ENCODE measurements around the gene MAML3. TPM values are rescaled to one million over a fixed set of nuclear protein-coding genes. Genes with fewer than 3 reads are reported as not detected.

MAML3 gene
- total RNA-seq, 1 donor from 2014 or later = 8.1 TPM

DNA sequence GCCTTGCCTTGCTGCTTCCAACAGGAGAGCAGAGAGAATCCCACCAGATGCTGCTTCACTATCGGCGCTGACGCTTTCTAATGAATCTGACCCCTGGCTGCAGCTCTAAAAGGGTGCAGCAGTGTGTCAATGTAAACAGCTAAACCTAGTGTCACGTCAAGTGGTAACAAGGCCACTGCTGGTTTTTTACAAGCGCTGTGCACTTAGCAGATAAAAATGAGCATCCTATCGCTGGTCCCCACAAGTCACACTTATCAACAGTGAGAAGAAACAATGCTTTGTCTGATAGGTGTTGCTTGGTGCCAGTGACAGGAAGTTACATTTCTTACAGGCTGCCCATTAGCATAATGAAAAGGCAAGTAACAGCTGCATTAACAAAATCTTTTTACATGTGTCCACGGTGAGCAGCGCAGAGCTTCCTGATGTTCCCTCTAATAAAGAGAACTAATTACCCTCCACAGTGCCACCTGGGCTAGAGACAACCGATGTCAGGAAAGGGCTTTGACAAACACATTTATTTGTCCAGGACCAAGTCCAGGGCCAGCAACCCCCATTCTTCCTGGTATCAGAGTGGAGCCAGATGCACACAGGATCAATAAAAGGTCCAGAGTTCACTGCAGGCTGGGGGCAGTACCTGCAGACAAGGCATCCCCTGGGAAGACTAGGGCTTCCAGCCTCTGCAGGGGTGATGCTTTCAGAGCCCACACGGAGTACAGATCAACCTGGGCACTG lies 312.4 kb downstream of the MAML3 start:
- no peak for FAIRE-seq
- H3K27me3 ChIP-seq (ENCODE audit: insufficient read depth, low read length) = no peaks in the 10 kb centered on the region
- H3K27ac ChIP-seq (ENCODE audit: low read depth, low read length) = no peak overlapping the region
- no peaks in the 10 kb centered on the region for H3K9me3 ChIP-seq (ENCODE audit: insufficient read depth, low read depth, low read length)
- no peak overlapping the region for H3K27ac Mint-ChIP-seq (ENCODE audit: unreplicated experiment)
- H3K4me1 Mint-ChIP-seq (ENCODE audit: low read depth, unreplicated experiment) = no peaks in the 10 kb centered on the region
- no peaks in the 10 kb centered on the region for H3K79me2 ChIP-seq (ENCODE audit: insufficient read depth, low read length)
- no peak for DNase-seq (ENCODE audit: low read depth)
- no peak overlapping the region for H3K4me3 Mint-ChIP-seq (ENCODE audit: unreplicated experiment)
- H3K9me3 Mint-ChIP-seq (ENCODE audit: unreplicated experiment) = no peaks in the 10 kb centered on the region
- TF ChIP-seq, protein P1, sequence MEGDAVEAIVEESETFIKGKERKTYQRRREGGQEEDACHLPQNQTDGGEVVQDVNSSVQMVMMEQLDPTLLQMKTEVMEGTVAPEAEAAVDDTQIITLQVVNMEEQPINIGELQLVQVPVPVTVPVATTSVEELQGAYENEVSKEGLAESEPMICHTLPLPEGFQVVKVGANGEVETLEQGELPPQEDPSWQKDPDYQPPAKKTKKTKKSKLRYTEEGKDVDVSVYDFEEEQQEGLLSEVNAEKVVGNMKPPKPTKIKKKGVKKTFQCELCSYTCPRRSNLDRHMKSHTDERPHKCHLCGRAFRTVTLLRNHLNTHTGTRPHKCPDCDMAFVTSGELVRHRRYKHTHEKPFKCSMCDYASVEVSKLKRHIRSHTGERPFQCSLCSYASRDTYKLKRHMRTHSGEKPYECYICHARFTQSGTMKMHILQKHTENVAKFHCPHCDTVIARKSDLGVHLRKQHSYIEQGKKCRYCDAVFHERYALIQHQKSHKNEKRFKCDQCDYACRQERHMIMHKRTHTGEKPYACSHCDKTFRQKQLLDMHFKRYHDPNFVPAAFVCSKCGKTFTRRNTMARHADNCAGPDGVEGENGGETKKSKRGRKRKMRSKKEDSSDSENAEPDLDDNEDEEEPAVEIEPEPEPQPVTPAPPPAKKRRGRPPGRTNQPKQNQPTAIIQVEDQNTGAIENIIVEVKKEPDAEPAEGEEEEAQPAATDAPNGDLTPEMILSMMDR (IDR thresholded peaks at IDR 0.05; ENCODE audit: insufficient read depth, low read depth, low read length) = no peak
- no peak for TF ChIP-seq EZH2 (IDR thresholded peaks at IDR 0.05; ENCODE audit: insufficient read depth, low read length)
- no peak overlapping the region for H2AFZ ChIP-seq (ENCODE audit: low read depth, low read length)
- H3K36me3 ChIP-seq (ENCODE audit: insufficient read depth, low read length) = no peaks in the 10 kb centered on the region
- H3K36me3 Mint-ChIP-seq (ENCODE audit: low read depth, unreplicated experiment) = no peaks in the 10 kb centered on the region
- H4K20me1 ChIP-seq (ENCODE audit: insufficient read depth, low read length) = no peaks in the 10 kb centered on the region
- H3K27me3 Mint-ChIP-seq (ENCODE audit: low read depth, unreplicated experiment) = no peaks in the 10 kb centered on the region
- no peaks in the 10 kb centered on the region for H3K4me1 ChIP-seq (ENCODE audit: insufficient read depth, low read length)
- no peak overlapping the region for H3K4me2 ChIP-seq (ENCODE audit: low read length)
- no peak overlapping the region for H3K9ac ChIP-seq (ENCODE audit: low read length)
- H3K4me3 ChIP-seq (ENCODE audit: insufficient read depth, low read depth, low read length) = no peak overlapping the region

DNA sequence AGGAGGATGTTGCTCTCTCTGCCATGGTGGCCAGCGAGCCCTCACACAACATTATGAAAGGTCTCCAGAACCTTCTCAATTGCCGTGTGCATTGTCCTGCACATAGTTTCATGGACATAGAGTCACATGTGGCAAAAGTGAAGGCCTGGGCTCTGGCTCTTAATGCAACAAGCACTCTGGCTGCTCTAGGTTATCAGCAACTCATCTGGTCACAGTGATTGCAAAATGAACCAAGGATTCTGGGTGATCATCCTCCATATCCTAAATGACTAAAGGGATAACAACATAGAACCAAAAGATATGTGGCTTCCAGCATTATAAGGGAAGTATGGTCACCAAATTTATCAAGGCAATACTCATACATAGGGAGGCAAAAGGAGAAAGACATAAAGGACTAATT lies 313.2 kb downstream of the MAML3 start:
- H3K4me2 ChIP-seq (ENCODE audit: low read length) = no peak overlapping the region
- H2AFZ ChIP-seq (ENCODE audit: low read depth, low read length) = no peak overlapping the region
- H3K9me3 ChIP-seq (ENCODE audit: insufficient read depth, low read depth, low read length) = no peaks in the 10 kb centered on the region
- no peak overlapping the region for H3K4me3 ChIP-seq (ENCODE audit: insufficient read depth, low read depth, low read length)
- Mint-ChIP-seq H3K36me3 (ENCODE audit: low read depth, unreplicated experiment) (no peaks in the 10 kb centered on the region), H3K9me3 (ENCODE audit: unreplicated experiment) (no peaks in the 10 kb centered on the region), H3K4me3 (ENCODE audit: unreplicated experiment) (no peak overlapping the region), H3K4me1 (ENCODE audit: low read depth, unreplicated experiment) (peaks cover 6% of the 10 kb centered on the region), H3K27ac (ENCODE audit: unreplicated experiment) (no peak overlapping the region), H3K27me3 (ENCODE audit: low read depth, unreplicated experiment) (no peaks in the 10 kb centered on the region)
- H4K20me1 ChIP-seq (ENCODE audit: insufficient read depth, low read length) = no peaks in the 10 kb centered on the region
- DNase-seq (ENCODE audit: low read depth) (no peak), FAIRE-seq (no peak)
- no peak overlapping the region for H3K9ac ChIP-seq (ENCODE audit: low read length)
- H3K27me3 ChIP-seq (ENCODE audit: insufficient read depth, low read length) = no peaks in the 10 kb centered on the region
- no peaks in the 10 kb centered on the region for H3K79me2 ChIP-seq (ENCODE audit: insufficient read depth, low read length)
- no peaks in the 10 kb centered on the region for H3K4me1 ChIP-seq (ENCODE audit: insufficient read depth, low read length)
- H3K36me3 ChIP-seq (ENCODE audit: insufficient read depth, low read length) = no peaks in the 10 kb centered on the region
- no peak overlapping the region for H3K27ac ChIP-seq (ENCODE audit: low read depth, low read length)
- no peak for TF ChIP-seq EZH2 (IDR thresholded peaks at IDR 0.05; ENCODE audit: insufficient read depth, low read length)

DNA sequence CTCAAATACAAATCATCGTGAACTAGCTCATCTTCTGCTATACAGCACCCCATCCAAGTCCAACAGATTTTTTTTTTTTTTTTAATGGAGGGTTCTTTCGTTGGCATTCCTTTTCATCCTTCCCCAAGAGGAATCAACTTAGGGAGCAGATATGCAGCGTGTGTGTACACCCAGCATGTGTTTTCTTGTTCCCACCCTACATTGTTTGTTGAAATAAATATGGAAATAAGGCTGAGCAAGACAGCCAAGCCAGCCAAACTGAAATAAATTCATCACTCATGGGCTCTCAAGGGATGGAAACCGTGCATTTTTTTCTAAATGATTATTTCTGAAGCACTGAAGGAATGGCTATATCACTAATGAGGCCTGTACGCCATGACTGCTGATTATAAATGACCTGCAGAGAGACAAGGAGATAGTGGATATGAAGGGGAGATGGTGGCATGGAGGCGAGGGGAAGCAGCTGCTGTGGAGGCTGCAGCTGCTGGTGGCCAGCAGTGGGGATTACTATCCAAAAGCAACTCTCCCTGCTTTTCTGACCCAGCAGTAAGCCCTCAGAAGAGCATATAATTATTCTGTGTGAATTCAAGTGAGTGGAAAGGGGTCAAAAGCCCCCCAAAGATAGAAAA lies 314.5 kb downstream of the MAML3 start:
- Histone ChIP-seq H4K20me1 (ENCODE audit: insufficient read depth, low read length) (no peaks in the 10 kb centered on the region), H3K4me3 (ENCODE audit: insufficient read depth, low read depth, low read length) (no peak overlapping the region), H3K4me1 (ENCODE audit: insufficient read depth, low read length) (no peaks in the 10 kb centered on the region), H3K4me2 (ENCODE audit: low read length) (no peak overlapping the region), H3K79me2 (ENCODE audit: insufficient read depth, low read length) (no peaks in the 10 kb centered on the region), H3K27me3 (ENCODE audit: insufficient read depth, low read length) (no peaks in the 10 kb centered on the region), H3K36me3 (ENCODE audit: insufficient read depth, low read length) (no peaks in the 10 kb centered on the region), H3K9ac (ENCODE audit: low read length) (no peak overlapping the region), H3K27ac (ENCODE audit: low read depth, low read length) (no peak overlapping the region), H3K9me3 (ENCODE audit: insufficient read depth, low read depth, low read length) (no peaks in the 10 kb centered on the region), H2AFZ (ENCODE audit: low read depth, low read length) (no peak overlapping the region)
- Mint-ChIP-seq H3K36me3 (ENCODE audit: low read depth, unreplicated experiment) (no peaks in the 10 kb centered on the region), H3K27me3 (ENCODE audit: low read depth, unreplicated experiment) (no peaks in the 10 kb centered on the region), H3K9me3 (ENCODE audit: unreplicated experiment) (no peaks in the 10 kb centered on the region), H3K27ac (ENCODE audit: unreplicated experiment) (no peak overlapping the region), H3K4me3 (ENCODE audit: unreplicated experiment) (no peak overlapping the region), H3K4me1 (ENCODE audit: low read depth, unreplicated experiment) (peaks cover 8% of the 10 kb centered on the region)
- no peak for TF ChIP-seq EZH2 (IDR thresholded peaks at IDR 0.05; ENCODE audit: insufficient read depth, low read length)
- TF ChIP-seq, protein P1 (IDR thresholded peaks at IDR 0.05; ENCODE audit: insufficient read depth, low read depth, low read length) = no peak
- FAIRE-seq = no peak
- no peak for DNase-seq (ENCODE audit: low read depth)

Data from astrocyte (in vitro differentiated cells and primary cell).